ENCODE results near the gene CCDC14.

The CCDC14 gene

GRCh38 chr3:123949641-123950040, 11.4 kb downstream of the CCDC14 start:
- no peak for DNase-seq (ENCODE audit: low read depth)
- TF ChIP-seq CTCF (IDR thresholded peaks at IDR 0.05; ENCODE audit: insufficient read depth, low read depth, low read length, missing control alignments), result no peak
- H3K4me3 ChIP-seq (ENCODE audit: low read depth, low read length), result no peak overlapping the region

- no peak overlapping the region for H3K4me3 ChIP-seq (ENCODE audit: low read depth, low read length)
- TF ChIP-seq CTCF (IDR thresholded peaks at IDR 0.05; ENCODE audit: insufficient read depth, low read depth, low read length, missing control alignments), result no peak
- DNase-seq (ENCODE audit: low read depth), result no peak
These were observed 12.6 kb downstream of the CCDC14 start for GRCh38 chr3:123948449-123948848.

GRCh38 chr3:123947482-123947881, 13.5 kb downstream of the CCDC14 start:
- no peak overlapping the region for H3K4me3 ChIP-seq (ENCODE audit: low read depth, low read length)
- TF ChIP-seq CTCF (IDR thresholded peaks at IDR 0.05; ENCODE audit: insufficient read depth, low read depth, low read length, missing control alignments), result no peak
- DNase-seq (ENCODE audit: low read depth), result no peak

GRCh38 chr3:123941542-123941941, 19.5 kb downstream of the CCDC14 start:
- H3K4me3 ChIP-seq (ENCODE audit: low read depth, low read length), result no peak overlapping the region
- no peak for DNase-seq (ENCODE audit: low read depth)
- no peak for TF ChIP-seq CTCF (IDR thresholded peaks at IDR 0.05; ENCODE audit: insufficient read depth, low read depth, low read length, missing control alignments)

- no peak for DNase-seq (ENCODE audit: low read depth)
- H3K4me3 ChIP-seq (ENCODE audit: low read depth, low read length), result no peak overlapping the region
- TF ChIP-seq CTCF (IDR thresholded peaks at IDR 0.05; ENCODE audit: insufficient read depth, low read depth, low read length, missing control alignments), result no peak
These were observed 19.9 kb downstream of the CCDC14 start for GRCh38 chr3:123941121-123941520.

GRCh38 chr3:123939706-123940105, 21.3 kb downstream of the CCDC14 start:
- DNase-seq (ENCODE audit: low read depth), result no peak
- H3K4me3 ChIP-seq (ENCODE audit: low read depth, low read length), result no peak overlapping the region
- no peak for TF ChIP-seq CTCF (IDR thresholded peaks at IDR 0.05; ENCODE audit: insufficient read depth, low read depth, low read length, missing control alignments)

GRCh38 chr3:123936400-123936799, 24.6 kb downstream of the CCDC14 start:
- no peak for TF ChIP-seq CTCF (IDR thresholded peaks at IDR 0.05; ENCODE audit: insufficient read depth, low read depth, low read length, missing control alignments)
- no peak for DNase-seq (ENCODE audit: low read depth)
- H3K4me3 ChIP-seq (ENCODE audit: low read depth, low read length), result no peak overlapping the region

Data from GM12865 (cell line).